Calu3 (cell line): ENCODE data around the gene MRPS7. TPM values are rescaled to one million over a fixed set of nuclear protein-coding genes. Genes with fewer than 3 reads are reported as not detected.

Experiments used
- BruUV-seq: library from RNA; stranded (reverse); fragments of 400-500 nt; replicated peaks from 2 replicates; lab custom pipeline; 2021; lab: Mats Ljungman, UMichigan
- CTCF ChIA-PET: fragments of 300-600 bp; sonication (Branson Sonifier 250); formaldehyde crosslinking; loops from one replicate; lab custom pipeline; 2022; ENCODE audit warnings: antibody characterized with exemption; lab: Charles Lee
- DNase-seq: peaks from one replicate; pipeline ENCODE4 v3.0.0; 2022
- H3K27ac Mint-ChIP-seq: one replicate; pipeline ENCODE4 v1.8.0; 2022; ENCODE audit warnings: mixed read lengths; ENCODE audit not compliant: unreplicated experiment
- H3K27me3 Mint-ChIP-seq: one replicate; pipeline ENCODE4 v1.8.0; 2022; ENCODE audit warnings: mixed read lengths; ENCODE audit not compliant: unreplicated experiment
- H3K36me3 Mint-ChIP-seq: one replicate; pipeline ENCODE4 v1.8.0; 2022; ENCODE audit warnings: mild to moderate bottlenecking, moderate library complexity, mixed read lengths; ENCODE audit not compliant: insufficient read depth, unreplicated experiment
- H3K4me1 Mint-ChIP-seq: one replicate; pipeline ENCODE4 v1.8.0; 2022; ENCODE audit warnings: mild to moderate bottlenecking, low read depth, mixed read lengths; ENCODE audit not compliant: unreplicated experiment
- H3K4me3 Mint-ChIP-seq: one replicate; pipeline ENCODE4 v1.8.0; 2022; ENCODE audit warnings: mild to moderate bottlenecking, low read depth, moderate library complexity, mixed read lengths; ENCODE audit not compliant: unreplicated experiment
- H3K9me3 Mint-ChIP-seq: one replicate; pipeline ENCODE4 v1.8.0; 2022; ENCODE audit warnings: low read depth, mixed read lengths; ENCODE audit not compliant: unreplicated experiment
- CTCF ChIP-seq: fragments of 200-600 bp; IDR thresholded peaks from one replicate; pipeline ENCODE4 v1.8.0; 2022; ENCODE audit warnings: antibody characterized with exemption; ENCODE audit not compliant: unreplicated experiment
- intact Hi-C: fragments of 100-400 bp; cut with micrococcal nuclease; formaldehyde crosslinking; loops from one replicate; pipeline ENCODE4 v1.10.0; 2022; ENCODE audit not compliant: unreplicated experiment
- total RNA-seq: library from RNA; stranded (reverse); gene quantifications from 2 replicates; pipeline ENCODE4 v1.2.3, GENCODE V29; 2022

Gene MRPS7
- total RNA-seq, 1 experiment from 2014 or later, result 62.0 TPM

- TF ChIP-seq CTCF, result no peak
- CTCF ChIA-PET, result interaction anchor here (0.7 kb wide), 2 partner anchors 101 to 441 kb away, joined by 3 read pairs; no protein-coding TSS in a partner anchor
- DNase-seq, result no peak
- H3K4me3 Mint-ChIP-seq, result no peak overlapping the region
- H3K27me3 Mint-ChIP-seq, result no peaks in the 10 kb centered on the region
- intact Hi-C loops, result no loop called here
- BruUV-seq, result no TSS peak
- H3K36me3 Mint-ChIP-seq, result peaks cover 13% of the 10 kb centered on the region
- H3K27ac Mint-ChIP-seq, result no peak overlapping the region
- no peaks in the 10 kb centered on the region for H3K9me3 Mint-ChIP-seq
- H3K4me1 Mint-ChIP-seq, result peaks cover 10% of the 10 kb centered on the region
Observed at GRCh38 chr17:75313941-75314551, 52.4 kb downstream of the MRPS7 start.

- Mint-ChIP-seq H3K36me3 (peaks cover 25% of the 10 kb centered on the region), H3K27ac (no peak overlapping the region), H3K27me3 (no peaks in the 10 kb centered on the region), H3K4me3 (no peak overlapping the region), H3K9me3 (no peaks in the 10 kb centered on the region), H3K4me1 (no peaks in the 10 kb centered on the region)
- intact Hi-C loops, result no loop called here
- TF ChIP-seq CTCF, result no peak
- BruUV-seq, result no TSS peak
- no peak for DNase-seq
- CTCF ChIA-PET, result interaction anchor here (0.7 kb wide), 1 partner anchor 142 kb away, joined by 5 read pairs; no protein-coding TSS in a partner anchor
Observed at GRCh38 chr17:75315541-75316243, 54.0 kb downstream of the MRPS7 start.

Other genes with a start within 250 kb of the MRPS7 start
- 49.0 and 52.7 TPM in 2 replicates for gene MRPL58, start 249.2 kb upstream of the MRPS7 start, total RNA-seq
- 288 and 289 TPM in 2 replicates for gene ATP5PD, start 214.9 kb upstream of the MRPS7 start, total RNA-seq
- gene KCTD2, start 214.7 kb upstream of the MRPS7 start, total RNA-seq, result 24.4 TPM in 2 replicates
- gene SLC16A5, start 173.9 kb upstream of the MRPS7 start, total RNA-seq, result 124 and 187 TPM in 2 replicates
- gene ARMC7, start 151.9 kb upstream of the MRPS7 start, total RNA-seq, result 18.6 and 19.8 TPM in 2 replicates
- 56.6 and 58.2 TPM in 2 replicates for gene NT5C, start 130.1 kb upstream of the MRPS7 start, total RNA-seq
- gene JPT1, start 107.4 kb upstream of the MRPS7 start, total RNA-seq, result 479 and 546 TPM in 2 replicates
- gene SUMO2, start 78.9 kb upstream of the MRPS7 start, total RNA-seq, result 401 and 429 TPM in 2 replicates
- 116 and 117 TPM in 2 replicates for gene NUP85, start 56.2 kb upstream of the MRPS7 start, total RNA-seq
- 63.1 and 64.4 TPM in 2 replicates for gene GGA3, start 273 bp upstream of the MRPS7 start, total RNA-seq
- 25.7 and 29.5 TPM in 2 replicates for gene MIF4GD, start 9.4 kb downstream of the MRPS7 start, total RNA-seq
- 26.7 and 26.8 TPM in 2 replicates for gene SLC25A19, start 27.6 kb downstream of the MRPS7 start, total RNA-seq
- gene GRB2, start 143.8 kb downstream of the MRPS7 start, total RNA-seq, result 79.7 and 99.9 TPM in 2 replicates
- gene TMEM94, start 194.8 kb downstream of the MRPS7 start, total RNA-seq, result 55.0 and 63.4 TPM in 2 replicates